ENCODE measurements around the gene NABP1.
"Not testable (repeated sequence)": the region's sequence is repeated elsewhere in the genome, so short reads cannot be mapped to it uniquely, and the experiment has no call there.

GRCh38 chr2:191644613-191645012 is 33.3 kb upstream of the NABP1 start:
- not testable (repeated sequence) for TF ChIP-seq EP300, POLR2AphosphoS5 (IDR thresholded peaks at IDR 0.05)

All from sigmoid colon (tissue), 4 donors.